Transverse colon (tissue), 4 donors: ENCODE data around the gene TAS2R8. TPM values are rescaled to one million over a fixed set of nuclear protein-coding genes. Genes with fewer than 3 reads are reported as not detected.

Source experiments
- DNase-seq: peaks from one replicate; pipeline ENCODE4 v3.0.0-alpha.2; 2019
- H3K27ac ChIP-seq, 4 donors: fragments of 200-600 bp; sonication (generic); 2 replicates each; pipeline ENCODE4 v1.5.1; 2016 to 2018; ENCODE audit warnings: inconsistent platforms in 4 of 4
- H3K27me3 ChIP-seq: fragments of 200-600 bp; sonication (generic); 2 replicates; pipeline ENCODE4 v1.5.1; 2017; ENCODE audit warnings: inconsistent platforms
- H3K36me3 ChIP-seq, 4 donors: fragments of 200-600 bp; sonication (generic); 2 replicates each; pipeline ENCODE4 v1.5.1; 2017 to 2019; ENCODE audit warnings: inconsistent platforms in 4 of 4
- H3K4me1 ChIP-seq, 4 donors: fragments of 200-600 bp; sonication (generic); 2 replicates each; pipeline ENCODE4 v1.5.1; 2017 to 2020; ENCODE audit warnings: inconsistent platforms in 4 of 4
- H3K4me3 ChIP-seq, 4 donors: fragments of 200-600 bp; sonication (generic); 1 replicate in 1 of 4; 2 replicates in 3 of 4; pipeline versions ENCODE4 v1.5.1 to v1.6.1; 2017 to 2019; ENCODE audit warnings: inconsistent platforms in 4 of 4
- H3K9me3 ChIP-seq, 2 donors: fragments of 200-600 bp; sonication (generic); 2 replicates each; pipeline ENCODE4 v1.5.1; 2017 to 2019; ENCODE audit warnings: inconsistent platforms in 2 of 2
- CTCF ChIP-seq, 5 experiments: fragments of 200-600 bp in 3 of 5; fragments of 450-650 bp in 2 of 5; sonication (generic) in 3 of 5; IDR thresholded peaks; 1 replicate in 2 of 5; 2 replicates in 3 of 5; pipeline ENCODE4 v1.5.1; 2016 to 2017; ENCODE audit warnings: antibody characterized with exemption in 5 of 5, inconsistent platforms in 3 of 5, mild to moderate bottlenecking in 2 of 5, moderate library complexity in 1 of 5
- EP300 ChIP-seq: sonication (generic); formaldehyde crosslinking; IDR thresholded peaks from one replicate; pipeline ENCODE4 v1.6.1; 2017; ENCODE audit warnings: antibody characterized with exemption, low read depth
- POLR2A ChIP-seq: fragments of 450-650 bp; IDR thresholded peaks from one replicate; pipeline ENCODE4 v1.6.1; 2016; ENCODE audit warnings: antibody characterized with exemption, mild to moderate bottlenecking, moderate library complexity
- POLR2AphosphoS5 ChIP-seq, 3 donors: sonication (generic); formaldehyde crosslinking; IDR thresholded peaks; one replicate each; pipeline ENCODE4 v1.6.1; 2016; ENCODE audit warnings: antibody characterized with exemption in 3 of 3
- WGBS, 2 donors: methylation state at CpG; one replicate each; pipeline ENCODE4 v1.1.5; 2018; ENCODE audit warnings: low coverage in 1 of 2; 5-methylcytosine and 5-hydroxymethylcytosine counted together
- in situ Hi-C, 4 donors: fragments of 200-750 bp; cut with MboI; loops; one replicate each; pipeline versions ENCODE4 v1.15.0 to v1.15.1; 2017; ENCODE audit warnings: low sequenced_read_pairs in 3 of 4, low pct_ligation_motif_present in 1 of 4, low pct_unique_long_range_greater_than_20kb in 1 of 4
- intact Hi-C: fragments of 100-400 bp; cut with DNase I; formaldehyde crosslinking; loops from one replicate; pipeline ENCODE4 v1.15.1; 2023; ENCODE audit warnings: low total_unique reads
- small RNA-seq, 4 donors: library from RNA; depleted of rRNA; stranded (forward); fragments of <200 nt; gene quantifications; one replicate each; pipeline ENCODE3, GENCODE V24; 2016
- total RNA-seq, 4 donors: library from RNA; depleted of rRNA; stranded (reverse); fragments of >200 nt; gene quantifications; one replicate each; pipeline ENCODE4 v1.1.0, GENCODE V29; 2016

Gene TAS2R8
- total RNA-seq, 4 donors from 2014 or later = not detected

- Histone ChIP-seq H3K4me3 (no peak overlapping the region), H3K27ac (no peak overlapping the region), H3K27me3 (peaks cover 18% of the 10 kb centered on the region), H3K4me1 (no peaks in the 10 kb centered on the region), H3K36me3 (no peaks in the 10 kb centered on the region), H3K9me3 (peaks cover 3 to 8% of the 10 kb centered on the region in 2 donors)
- WGBS, 2 donors = 75 to 80% methylated on average over 4 of the region's 4 CpGs
- intact Hi-C loops = loop anchor here (10.0 kb wide), 1 partner anchor 141 kb away; the partner anchor contains the start of gene MAGOHB
- in situ Hi-C loops = loop anchor here in 1 of 4 donors (25.0 kb wide), 1 partner anchor 456 kb away; no protein-coding TSS in a partner anchor
- no peak for DNase-seq
- TF ChIP-seq POLR2A = no peak
- TF ChIP-seq POLR2AphosphoS5 (IDR thresholded peaks at IDR 0.05) = no peak
- no peak for TF ChIP-seq EP300
- TF ChIP-seq CTCF (IDR thresholded peaks at IDR 0.05) = no peak
Observed at GRCh38 chr12:10756194-10756593, 50.9 kb downstream of the TAS2R8 start.

Small RNAs within 50 kb of the gene (small RNA-seq; reads per million reads assigned to genes)
- 0 to 0.28 (median 0) reads per million in 4 donors for gene PRR4

Other genes with a start within 250 kb of the TAS2R8 start
- gene MAGOHB, start 193.7 kb downstream of the TAS2R8 start, total RNA-seq = 1 to 10 TPM in 2 of 4 donors, under 1 TPM in 1, not detected in 1; 0.75 to 9.7 (median 8.1) TPM
- gene STYK1, start 133.2 kb downstream of the TAS2R8 start, total RNA-seq = 10 to 100 TPM in 3 of 4 donors, 1 to 10 TPM in 1; 8.4 to 41.6 (median 19.2) TPM
- 100 to 1,000 TPM; 137 to 537 (median 236) TPM for gene YBX3, start 84.0 kb downstream of the TAS2R8 start, total RNA-seq
- gene TAS2R7, start 4.7 kb downstream of the TAS2R8 start, total RNA-seq = not detected
- gene TAS2R9, start 2.9 kb upstream of the TAS2R8 start, total RNA-seq = not detected
- gene TAS2R10, start 19.1 kb upstream of the TAS2R8 start, total RNA-seq = under 1 TPM in 1 of 4 donors, not detected in 3; 0.79 TPM
- 1 to 10 TPM in 2 of 4 donors, not detected in 2; 1.1 to 2.6 TPM for gene PRR4, start 42.2 kb upstream of the TAS2R8 start, total RNA-seq
- 10 to 100 TPM in 3 of 4 donors, 1 to 10 TPM in 1; 4.8 to 64.8 (median 32.2) TPM for gene PRH1, start 77.0 kb upstream of the TAS2R8 start, total RNA-seq
- gene TAS2R13, start 102.3 kb upstream of the TAS2R8 start, total RNA-seq = 1 to 10 TPM in 2 of 4 donors, not detected in 2; 1.5 to 6.2 TPM
- not detected for gene PRH2, start 122.0 kb upstream of the TAS2R8 start, total RNA-seq
- 1 to 10 TPM in 3 of 4 donors, not detected in 1; 1.5 to 5.1 (median 3.8) TPM for gene TAS2R14, start 132.0 kb upstream of the TAS2R8 start, total RNA-seq
- 1 to 10 TPM in 3 of 4 donors, not detected in 1; 4.1 to 7.1 (median 4.9) TPM for gene TAS2R50, start 179.6 kb upstream of the TAS2R8 start, total RNA-seq
- gene TAS2R20, start 191.0 kb upstream of the TAS2R8 start, total RNA-seq = 1 to 10 TPM in 3 of 4 donors, not detected in 1; 2.6 to 6.0 (median 5.6) TPM
- gene TAS2R19, start 215.3 kb upstream of the TAS2R8 start, total RNA-seq = 1 to 10 TPM; 1.4 to 9.2 (median 5.0) TPM
- gene TAS2R31, start 224.1 kb upstream of the TAS2R8 start, total RNA-seq = 10 to 100 TPM in 3 of 4 donors, 1 to 10 TPM in 1; 4.5 to 27.5 (median 15.0) TPM